IMR-90 (cell line): Measurements from ENCODE around the gene KLC1. TPM values are rescaled to one million over a fixed set of nuclear protein-coding genes. Genes with fewer than 3 reads are reported as not detected.

Experiments used
- ATAC-seq: fragments of 200-7000 bp; cut with Tn5 transposase; 2 replicates; pipeline ENCODE4 v1.9.1; 2020; ENCODE audit warnings: low read depth, mild to moderate bottlenecking, moderate library complexity
- BruUV-seq: library from RNA; stranded (reverse); fragments of 400-500 nt; replicated peaks from 2 replicates; lab custom pipeline; 2021; lab: Mats Ljungman, UMichigan
- CTCF ChIA-PET: fragments of 300-600 bp; formaldehyde crosslinking; extraction: SDS; loops from one replicate; lab custom pipeline; 2021; ENCODE audit warnings: antibody characterized with exemption; lab: Yijun Ruan, JAX
- POLR2A ChIA-PET: fragments of 300-600 bp; sonication (Branson Sonifier 250); formaldehyde crosslinking; loops from one replicate; lab custom pipeline; 2022; ENCODE audit warnings: antibody characterized with exemption; ENCODE audit not compliant: unreplicated experiment; lab: Charles Lee
- DNase-seq: peaks from one replicate; pipeline ENCODE4 v3.0.0; 2013
- H2AFZ ChIP-seq: replicated peaks from 2 replicates; pipeline ENCODE3; 2013; ENCODE audit warnings: low read length, mild to moderate bottlenecking; ENCODE audit not compliant: poor library complexity
- H2AK5ac ChIP-seq: 2 replicates; pipeline ENCODE4 v1.6.1; 2013; ENCODE audit warnings: low read depth, low read length, inconsistent platforms
- H2AK9ac ChIP-seq: replicated peaks from 2 replicates; pipeline ENCODE3; 2013; ENCODE audit warnings: mild to moderate bottlenecking, low read depth, low read length, moderate library complexity; ENCODE audit not compliant: poor library complexity
- H2BK120ac ChIP-seq: 2 replicates; pipeline ENCODE4 v1.6.1; 2013; ENCODE audit warnings: low read depth, low read length, inconsistent platforms
- H2BK15ac ChIP-seq: 3 replicates; pipeline ENCODE4 v1.6.1; 2013; ENCODE audit warnings: low read depth, low read length, inconsistent platforms
- H2BK20ac ChIP-seq: 2 replicates; pipeline ENCODE4 v1.6.1; 2013; ENCODE audit warnings: low read depth, mild to moderate bottlenecking, inconsistent platforms, low read length, moderate library complexity
- H2BK5ac ChIP-seq: 2 replicates; pipeline ENCODE4 v1.6.1; 2013; ENCODE audit warnings: mild to moderate bottlenecking, low read depth, low read length, inconsistent platforms; ENCODE audit not compliant: poor library complexity, severe bottlenecking
- H3K14ac ChIP-seq: replicated peaks from 2 replicates; pipeline ENCODE4 v1.6.1; 2013; ENCODE audit warnings: low read depth, low read length, inconsistent platforms
- H3K18ac ChIP-seq: 2 replicates; pipeline ENCODE4 v1.6.1; 2013; ENCODE audit warnings: low read depth, low read length, control low read depth
- H3K23ac ChIP-seq: 2 replicates; pipeline ENCODE4 v1.6.1; 2013; ENCODE audit warnings: low read depth, low read length, inconsistent platforms
- H3K27ac ChIP-seq: 2 replicates; pipeline ENCODE4 v1.5.1; 2013; ENCODE audit warnings: mild to moderate bottlenecking, control low read depth, low read length; ENCODE audit not compliant: insufficient read depth
- H3K27me3 ChIP-seq: 2 replicates; pipeline ENCODE4 v1.6.1; 2013; ENCODE audit warnings: low read length; ENCODE audit not compliant: control insufficient read depth, insufficient read depth
- H3K36me3 ChIP-seq: 2 replicates; pipeline ENCODE4 v1.6.1; 2013; ENCODE audit warnings: low read length, mixed read lengths; ENCODE audit not compliant: control insufficient read depth, insufficient read depth
- H3K4ac ChIP-seq: 2 replicates; pipeline ENCODE4 v1.6.1; 2013; ENCODE audit warnings: low read depth, low read length, inconsistent platforms
- H3K4me1 ChIP-seq: 2 replicates; pipeline ENCODE4 v1.6.1; 2013; ENCODE audit warnings: low read length, mixed read lengths; ENCODE audit not compliant: control insufficient read depth, insufficient read depth
- H3K4me2 ChIP-seq: 2 replicates; pipeline ENCODE4 v1.6.1; 2013; ENCODE audit warnings: low read depth, mild to moderate bottlenecking, control low read depth, low read length, moderate library complexity
- H3K4me3 ChIP-seq: 2 replicates; pipeline ENCODE4 v1.5.1; 2013; ENCODE audit warnings: low read depth, mild to moderate bottlenecking, control low read depth, low read length, moderate library complexity; ENCODE audit not compliant: insufficient read depth
- H3K56ac ChIP-seq: 2 replicates; pipeline ENCODE4 v1.6.1; 2013; ENCODE audit warnings: low read length, inconsistent platforms; ENCODE audit not compliant: insufficient read depth; ENCODE audit errors: extremely low read depth
- H3K79me1 ChIP-seq, 2 experiments: 2 replicates each; pipeline ENCODE4 v1.6.1; 2013; ENCODE audit warnings: low read length in 2 of 2, inconsistent platforms in 1 of 2, low read depth in 1 of 2
- H3K9ac ChIP-seq: 2 replicates; pipeline ENCODE4 v1.6.1; 2013; ENCODE audit warnings: low read depth, low read length, control low read depth
- H3K9me1 ChIP-seq: 2 replicates; pipeline ENCODE4 v1.6.1; 2013; ENCODE audit warnings: low read length, inconsistent platforms; ENCODE audit not compliant: insufficient read depth
- H3K9me3 ChIP-seq: 2 replicates; pipeline ENCODE4 v1.6.1; 2013; ENCODE audit warnings: low read length; ENCODE audit not compliant: control insufficient read depth, insufficient read depth
- H4K20me1 ChIP-seq: 2 replicates; pipeline ENCODE4 v1.6.1; 2013; ENCODE audit warnings: low read length, inconsistent platforms; ENCODE audit not compliant: insufficient read depth
- H4K5ac ChIP-seq: 2 replicates; pipeline ENCODE4 v1.6.1; 2013; ENCODE audit warnings: mild to moderate bottlenecking, low read depth, low read length, control low read depth
- H4K8ac ChIP-seq, 2 experiments: 2 replicates each; pipeline ENCODE4 v1.6.1; 2013; ENCODE audit warnings: low read depth in 2 of 2, low read length in 2 of 2, control low read depth in 1 of 2, inconsistent platforms in 1 of 2
- H4K91ac ChIP-seq: 2 replicates; pipeline ENCODE4 v1.6.1; 2013; ENCODE audit warnings: low read depth, low read length, inconsistent platforms; ENCODE audit not compliant: insufficient read depth
- ELK1 ChIP-seq: fragments of 150-350 bp; IDR thresholded peaks from 2 replicates; pipeline ENCODE4 v1.6.1; 2016; ENCODE audit warnings: low read depth, mild to moderate bottlenecking, low read length, moderate library complexity, borderline replicate concordance
- FOS ChIP-seq: fragments of 150-350 bp; IDR thresholded peaks from 2 replicates; pipeline ENCODE4 v1.6.1; 2016; ENCODE audit warnings: low read depth, low read length
- MAZ ChIP-seq: IDR thresholded peaks from 2 replicates; pipeline ENCODE4 v1.6.1; 2012; ENCODE audit warnings: low read depth, mild to moderate bottlenecking, low read length, improper control_type of control experiment, moderate library complexity, borderline replicate concordance
- RAD21 ChIP-seq: IDR thresholded peaks from 2 replicates; pipeline ENCODE4 v1.6.1; 2012; ENCODE audit warnings: low read length, improper control_type of control experiment
- RCOR1 ChIP-seq: IDR thresholded peaks from 2 replicates; pipeline ENCODE4 v1.6.1; 2012; ENCODE audit warnings: mild to moderate bottlenecking, low read length, improper control_type of control experiment; ENCODE audit not compliant: insufficient replicate concordance
- SMC3 ChIP-seq: fragments of 150-350 bp; IDR thresholded peaks from 2 replicates; pipeline ENCODE4 v1.6.1; 2016; ENCODE audit warnings: low read depth, mild to moderate bottlenecking, antibody characterized with exemption, low read length, moderate library complexity
- WGBS, 2 experiments: methylation state at CpG; one replicate each; pipeline versions ENCODE4 v1.1.5 to v1.1.7; 2013; ENCODE audit warnings: missing lambda C conversion rate in 2 of 2; ENCODE audit not compliant: insufficient read length in 1 of 2; ENCODE audit errors: extremely low coverage in 2 of 2; 5-methylcytosine and 5-hydroxymethylcytosine counted together
- dilution Hi-C: fragments of 300-500 bp; cut with HindIII; formaldehyde crosslinking; loops from one replicate; pipeline ENCODE4 v1.14.3; 2018; ENCODE audit warnings: low sequenced_read_pairs; ENCODE audit not compliant: unreplicated experiment
- in situ Hi-C: fragments of 300-500 bp; cut with MboI; formaldehyde crosslinking; loops from 3 replicates; pipeline ENCODE4 v1.14.3; 2019; ENCODE audit warnings: low sequenced_read_pairs, inconsistent platforms, mixed read lengths
- intact Hi-C: fragments of 100-400 bp; cut with micrococcal nuclease; formaldehyde crosslinking; loops from 2 replicates; pipeline ENCODE4 v1.10.0; 2022
- polyA plus RNA-seq, 3 experiments: library from polyadenylated mRNA; depleted of rRNA; stranded (reverse); fragments of >200 nt; gene quantifications; 2 replicates each; pipeline ENCODE4 v1.2.3, GENCODE V29; 2012; ENCODE audit warnings: low replicate concordance in 1 of 3
- total RNA-seq: library from RNA; depleted of rRNA; stranded (reverse); fragments of >200 nt; gene quantifications from 2 replicates; pipeline ENCODE4 v1.2.3, GENCODE V29; 2012
- TF ChIP-seq, protein P1 (sequence below): fragments of 150-350 bp; IDR thresholded peaks from 2 replicates; pipeline ENCODE4 v1.6.1; 2017; ENCODE audit warnings: mild to moderate bottlenecking, antibody characterized with exemption, low read length, low read depth

KLC1 gene
- total and polyA plus RNA-seq, 2 of the 4 experiments (the other 2 are of a cell fraction): 101 to 157 TPM

DNA sequence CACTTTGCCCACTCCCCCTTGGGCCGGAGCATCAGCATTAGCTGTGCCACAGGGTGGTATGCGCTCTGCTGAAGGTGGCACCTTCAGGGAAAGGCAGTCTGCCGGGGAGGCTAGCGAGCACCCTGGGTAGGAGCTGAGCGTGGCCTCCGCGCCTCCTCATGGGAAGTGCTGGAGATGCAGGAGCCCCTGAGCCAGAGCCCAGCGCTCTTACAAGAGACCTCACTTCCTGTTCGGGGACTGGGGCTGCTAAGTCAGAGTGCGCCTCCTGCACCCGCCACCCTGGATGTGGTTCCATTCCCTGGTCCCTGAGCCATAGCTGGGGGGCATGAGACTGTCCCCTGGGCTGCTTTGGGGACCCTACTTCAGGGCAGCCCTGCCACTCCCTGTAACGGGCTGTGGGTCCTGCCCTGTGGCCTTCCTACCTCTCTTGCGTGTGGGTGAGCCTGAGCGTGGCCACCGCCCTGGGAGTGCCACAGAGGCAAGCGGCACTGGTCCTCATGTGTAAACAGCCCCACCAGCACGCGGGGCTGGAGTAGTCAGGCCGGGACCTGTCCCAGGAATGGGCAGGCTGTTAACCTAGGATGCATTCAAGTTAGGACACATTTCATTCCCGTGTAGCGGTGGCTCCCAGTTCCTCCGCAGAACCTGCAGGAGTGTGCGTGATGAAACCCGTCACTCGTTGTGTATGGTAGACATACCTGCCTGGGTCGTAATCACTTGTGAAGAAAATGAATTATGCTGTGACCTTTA, 46.9 kb upstream of the KLC1 start (continued):
- TF ChIP-seq ELK1: no peak

DNA sequence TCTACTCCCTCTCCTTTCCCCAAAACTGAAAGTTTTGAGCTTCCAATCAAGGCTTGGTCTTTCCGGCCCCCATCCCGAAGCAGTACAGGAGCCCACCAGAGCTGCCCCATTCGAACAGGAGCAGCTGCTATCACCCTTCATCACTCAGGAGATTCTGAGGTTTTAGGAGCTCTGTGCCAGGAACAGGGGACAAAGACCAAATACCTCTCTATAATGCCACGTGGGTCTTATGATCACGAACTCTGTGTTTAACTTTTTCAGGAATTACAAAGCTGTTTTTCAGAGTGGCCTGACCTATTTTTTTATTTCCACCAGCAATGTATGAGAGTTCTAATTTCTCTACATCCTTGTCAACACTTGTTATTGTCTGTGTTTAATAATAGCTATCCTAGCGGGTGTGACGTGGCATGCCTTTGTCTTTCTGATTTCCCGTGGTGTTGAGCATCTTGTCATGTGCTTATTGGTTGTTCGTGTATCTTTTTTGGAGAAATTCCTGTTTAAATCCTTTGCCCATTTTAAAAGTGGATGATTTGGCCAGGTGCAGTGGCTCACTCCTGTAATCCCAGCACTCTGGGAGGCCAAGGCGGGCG, 44.6 kb upstream of the KLC1 start:
- ChIA-PET POLR2A (no interaction called here), CTCF (no interaction called here)
- H3K4ac ChIP-seq: no peak overlapping the region
- H3K18ac ChIP-seq: no peak overlapping the region
- H2BK20ac ChIP-seq: no peak overlapping the region
- no peak overlapping the region for H3K56ac ChIP-seq
- H3K27me3 ChIP-seq: no peaks in the 10 kb centered on the region
- intact Hi-C loops: no loop called here
- no peak for DNase-seq
- no peak overlapping the region for H4K5ac ChIP-seq
- H4K20me1 ChIP-seq: 0 out of 2 replicates have a peak, but pooled peaks cover 3% of the 10 kb centered on the region
- no peak for TF ChIP-seq FOS
- TF ChIP-seq MAZ: no peak
- TF ChIP-seq RCOR1: no peak
- TF ChIP-seq, protein P1, sequence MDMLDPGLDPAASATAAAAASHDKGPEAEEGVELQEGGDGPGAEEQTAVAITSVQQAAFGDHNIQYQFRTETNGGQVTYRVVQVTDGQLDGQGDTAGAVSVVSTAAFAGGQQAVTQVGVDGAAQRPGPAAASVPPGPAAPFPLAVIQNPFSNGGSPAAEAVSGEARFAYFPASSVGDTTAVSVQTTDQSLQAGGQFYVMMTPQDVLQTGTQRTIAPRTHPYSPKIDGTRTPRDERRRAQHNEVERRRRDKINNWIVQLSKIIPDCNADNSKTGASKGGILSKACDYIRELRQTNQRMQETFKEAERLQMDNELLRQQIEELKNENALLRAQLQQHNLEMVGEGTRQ: no peak
- TF ChIP-seq RAD21: no peak
- TF ChIP-seq ELK1: no peak
- TF ChIP-seq SMC3: no peak
- H3K4me2 ChIP-seq: no peak overlapping the region
- peaks cover 28% of the 10 kb centered on the region for H3K36me3 ChIP-seq
- dilution Hi-C loops: no loop called here
- H3K9me1 ChIP-seq: peaks cover 3% of the 10 kb centered on the region; the same call in 1 of the 2 replicates
- H2AK9ac ChIP-seq: no peak overlapping the region
- in situ Hi-C loops: no loop called here
- no peak overlapping the region for H3K4me3 ChIP-seq
- no peak overlapping the region for H3K14ac ChIP-seq
- WGBS, 2 experiments: 94% methylated on average over 3 of the region's 11 CpGs; no CpG with 5 or more reads in 1 of the 2 experiments
- no peaks in the 10 kb centered on the region for H3K9me3 ChIP-seq
- H3K4me1 ChIP-seq: no peaks in the 10 kb centered on the region
- no peak overlapping the region for H2BK120ac ChIP-seq
- H4K91ac ChIP-seq: no peak overlapping the region
- H3K27ac ChIP-seq: no peak overlapping the region
- no peak for ATAC-seq
- H2BK5ac ChIP-seq: no peak overlapping the region
- H3K23ac ChIP-seq: no peak overlapping the region
- BruUV-seq: no TSS peak
- peaks cover 16 to 37% of the 10 kb centered on the region in 2 experiments; a peak in 3 of 4 replicates for H3K79me1 ChIP-seq
- no peak overlapping the region for H2AFZ ChIP-seq
- H3K9ac ChIP-seq: no peak overlapping the region
- no peak overlapping the region for H2BK15ac ChIP-seq
- no peak overlapping the region for H4K8ac ChIP-seq
- H2AK5ac ChIP-seq: no peak overlapping the region
